HG03521 (cell line): ENCODE measurements around the gene GBP6.
"Not testable (repeated sequence)": the region's sequence is repeated elsewhere in the genome, so short reads cannot be mapped to it uniquely, and the experiment has no call there.

Experiments
- ATAC-seq: cut with Tn5 transposase; IDR thresholded peaks from one replicate; pipeline ENCODE4 v1.9.1; 2021; ENCODE audit warnings: mild to moderate bottlenecking, moderate library complexity; ENCODE audit not compliant: unreplicated experiment

GBP6 gene, protein sequence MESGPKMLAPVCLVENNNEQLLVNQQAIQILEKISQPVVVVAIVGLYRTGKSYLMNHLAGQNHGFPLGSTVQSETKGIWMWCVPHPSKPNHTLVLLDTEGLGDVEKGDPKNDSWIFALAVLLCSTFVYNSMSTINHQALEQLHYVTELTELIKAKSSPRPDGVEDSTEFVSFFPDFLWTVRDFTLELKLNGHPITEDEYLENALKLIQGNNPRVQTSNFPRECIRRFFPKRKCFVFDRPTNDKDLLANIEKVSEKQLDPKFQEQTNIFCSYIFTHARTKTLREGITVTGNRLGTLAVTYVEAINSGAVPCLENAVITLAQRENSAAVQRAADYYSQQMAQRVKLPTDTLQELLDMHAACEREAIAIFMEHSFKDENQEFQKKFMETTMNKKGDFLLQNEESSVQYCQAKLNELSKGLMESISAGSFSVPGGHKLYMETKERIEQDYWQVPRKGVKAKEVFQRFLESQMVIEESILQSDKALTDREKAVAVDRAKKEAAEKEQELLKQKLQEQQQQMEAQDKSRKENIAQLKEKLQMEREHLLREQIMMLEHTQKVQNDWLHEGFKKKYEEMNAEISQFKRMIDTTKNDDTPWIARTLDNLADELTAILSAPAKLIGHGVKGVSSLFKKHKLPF

DNA sequence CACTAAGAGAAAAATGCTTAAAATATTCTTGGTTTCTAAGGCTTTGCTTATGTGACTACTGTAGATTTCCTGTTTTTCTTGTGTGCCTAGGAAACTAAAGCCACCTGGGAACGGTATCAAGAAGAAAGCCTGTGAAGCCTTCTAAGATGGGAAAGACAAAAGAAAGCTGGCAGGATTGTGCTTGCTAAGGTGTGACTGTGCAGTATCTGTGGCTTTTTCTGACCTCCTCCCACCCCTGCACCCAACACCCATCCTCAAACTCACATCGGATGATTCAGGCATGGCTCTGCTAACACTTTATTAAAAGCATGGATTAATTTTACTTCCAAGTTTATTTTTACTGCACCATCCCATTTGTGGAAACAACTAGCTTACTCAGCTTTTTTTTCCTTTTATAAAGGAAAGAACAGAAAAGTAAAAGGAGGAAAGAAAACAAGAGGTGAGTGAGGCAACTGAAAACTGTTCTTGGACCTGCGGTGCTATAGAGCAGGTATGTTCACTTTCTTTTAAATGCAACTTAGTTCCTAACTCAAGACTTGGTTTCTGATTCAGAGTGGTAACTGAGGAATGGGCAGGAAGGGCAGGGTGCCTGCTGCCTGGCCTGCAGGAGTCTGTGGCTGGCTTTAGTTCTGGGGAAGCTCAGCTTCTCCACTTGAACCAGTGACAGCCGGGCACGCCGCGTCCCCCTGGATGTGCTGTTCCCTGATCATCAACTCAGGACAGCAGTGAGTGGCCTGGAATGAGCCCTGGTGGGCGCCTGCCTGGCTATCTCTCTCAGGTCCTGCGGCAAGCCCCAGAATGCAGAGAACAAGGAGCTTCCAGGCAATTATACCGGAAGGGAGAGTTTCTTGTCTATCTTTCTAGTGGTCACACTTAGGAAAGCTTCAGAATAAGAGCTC is at the start of gene GBP6:
GBP6 (plus strand) TSS at position 422 of the 899 bp plus-strand sequence. CDS start 4,493 bp downstream, outside the sequence.
- ATAC-seq, result peak; percentile 23

DNA sequence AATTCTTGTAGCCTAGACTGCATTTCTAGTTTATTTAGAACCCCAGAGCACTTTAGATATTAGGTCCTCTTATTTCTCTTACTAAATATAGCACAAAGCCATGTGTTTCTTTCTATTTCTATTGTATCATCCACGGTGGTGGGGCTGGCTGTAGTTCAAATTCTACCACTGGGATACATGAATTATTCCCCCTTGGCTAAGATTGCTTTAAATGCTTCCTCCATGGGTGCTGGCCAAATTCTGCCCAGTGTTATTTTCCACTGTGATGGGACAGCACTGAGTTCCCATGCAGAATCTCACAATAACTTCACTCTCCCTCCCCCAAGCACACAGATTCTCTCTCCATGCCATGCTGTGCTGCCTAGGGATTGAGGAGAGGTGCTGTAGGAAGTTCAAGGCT is 41.5 kb upstream of the GBP6 start:
- no peak for ATAC-seq

DNA sequence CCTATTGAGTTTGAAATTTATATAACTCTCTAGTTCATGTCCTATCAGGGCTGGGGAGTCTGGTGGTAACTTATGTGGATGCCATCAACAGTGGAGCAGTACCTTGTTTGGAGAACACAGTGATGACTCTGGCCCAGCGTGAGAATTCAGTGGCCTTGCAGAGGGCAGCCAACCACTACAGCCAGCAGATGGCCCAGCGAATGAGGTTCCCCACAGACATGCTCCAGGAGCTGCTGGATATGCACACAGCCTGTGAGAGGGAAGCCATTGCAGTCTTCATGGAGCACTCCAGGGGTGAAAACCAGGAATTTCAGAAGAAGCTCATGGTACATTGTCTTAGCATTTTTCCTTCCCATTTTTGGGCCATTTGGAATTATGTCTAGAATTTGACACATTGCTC is 32.0 kb upstream of the GBP6 start:
- no peak for ATAC-seq

- no peak for ATAC-seq
These were observed 31.4 kb upstream of the GBP6 start for GRCh38 chr1:89332461-89332860.

GRCh38 chr1:89335486-89335885 is 28.4 kb upstream of the GBP6 start:
- no peak for ATAC-seq

GRCh38 chr1:89337903-89338302 is 26.0 kb upstream of the GBP6 start:
- ATAC-seq, result no peak

GRCh38 chr1:89339039-89339438 is 24.8 kb upstream of the GBP6 start:
- no peak for ATAC-seq

GRCh38 chr1:89345479-89345878 is 18.4 kb upstream of the GBP6 start:
- not testable (repeated sequence) for ATAC-seq

DNA sequence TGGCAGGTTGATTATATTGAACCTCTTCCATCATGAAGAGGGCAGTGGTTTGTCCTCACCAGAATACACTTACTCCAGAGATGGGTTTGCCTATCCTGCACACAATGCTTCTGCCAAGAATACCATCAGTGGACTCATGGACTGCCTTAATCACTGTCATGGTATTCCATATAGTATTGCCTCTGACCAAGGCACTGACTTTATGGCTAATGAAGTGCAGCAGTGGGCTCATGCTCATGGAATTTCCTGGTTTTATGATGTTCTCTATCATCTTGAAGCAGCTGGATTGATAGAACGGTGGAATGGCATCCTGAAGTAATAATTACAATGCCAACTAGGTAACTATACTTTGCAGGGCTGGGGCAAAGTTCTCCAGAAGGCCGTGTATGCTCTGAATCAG is 16.6 kb upstream of the GBP6 start:
- no peak for ATAC-seq

- ATAC-seq, result no peak
These were observed 13.6 kb upstream of the GBP6 start for GRCh38 chr1:89350298-89350697.

DNA sequence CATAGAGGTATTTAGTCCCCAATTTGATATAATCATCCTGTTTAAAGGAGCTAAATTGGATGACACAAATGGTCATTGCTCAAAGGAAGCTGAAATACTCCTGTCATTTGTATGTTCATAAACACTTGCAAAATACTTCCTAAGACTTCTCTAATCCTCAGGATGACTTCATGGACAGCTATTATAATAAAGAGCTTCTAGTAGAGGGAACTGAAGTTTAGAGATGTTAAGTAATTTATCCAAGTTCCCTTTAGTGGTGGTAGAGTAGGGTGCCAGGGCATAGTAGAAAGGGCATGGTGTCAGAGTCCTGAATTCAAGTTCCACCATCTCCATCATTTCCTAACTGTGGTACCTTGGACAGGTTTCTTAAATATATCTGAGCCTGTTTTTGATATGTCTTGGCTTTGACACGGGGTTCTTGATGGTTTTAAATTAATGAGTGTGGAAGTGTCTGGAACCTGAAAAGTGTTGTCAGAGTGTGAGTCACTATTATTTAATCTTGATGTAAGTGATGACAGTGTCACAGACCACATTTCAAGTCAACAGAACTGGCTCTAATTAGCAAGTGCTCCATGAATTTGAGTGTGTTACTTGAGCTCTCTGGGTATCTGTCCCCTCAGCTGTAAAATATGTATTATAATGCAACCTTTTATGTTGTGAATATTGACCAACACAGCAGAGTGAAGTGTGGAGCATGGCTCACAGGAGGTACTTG is 12.1 kb upstream of the GBP6 start:
- ATAC-seq, result no peak

DNA sequence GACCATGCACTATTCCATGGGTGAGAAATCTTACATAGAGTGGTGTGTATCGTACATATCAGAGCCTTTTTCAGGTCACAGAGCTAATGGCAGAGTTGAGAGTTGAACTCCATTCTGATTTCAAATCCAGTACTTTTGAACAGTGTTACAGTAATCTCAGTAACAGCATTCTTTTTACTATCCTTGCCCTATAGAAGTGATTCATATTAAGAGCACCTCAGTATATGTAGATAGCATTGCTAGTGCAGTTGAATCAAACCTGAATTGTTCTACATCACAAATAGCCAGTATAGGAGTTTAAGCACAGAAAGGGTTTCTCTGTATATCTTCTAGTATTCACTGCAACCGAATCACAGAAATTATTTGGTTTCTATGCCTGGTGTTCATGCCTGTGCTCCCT is 11.4 kb upstream of the GBP6 start:
- no peak for ATAC-seq

- no peak for ATAC-seq
These were observed 9.7 kb upstream of the GBP6 start for GRCh38 chr1:89354205-89354604.

GRCh38 chr1:89355056-89355455 is 8.8 kb upstream of the GBP6 start:
- ATAC-seq, result no peak

- no peak for ATAC-seq
These were observed 7.0 kb upstream of the GBP6 start for GRCh38 chr1:89356658-89357400.

GRCh38 chr1:89358287-89358893 is 5.5 kb upstream of the GBP6 start:
- no peak for ATAC-seq

GRCh38 chr1:89360716-89361115 is 3.1 kb upstream of the GBP6 start:
- no peak for ATAC-seq

DNA sequence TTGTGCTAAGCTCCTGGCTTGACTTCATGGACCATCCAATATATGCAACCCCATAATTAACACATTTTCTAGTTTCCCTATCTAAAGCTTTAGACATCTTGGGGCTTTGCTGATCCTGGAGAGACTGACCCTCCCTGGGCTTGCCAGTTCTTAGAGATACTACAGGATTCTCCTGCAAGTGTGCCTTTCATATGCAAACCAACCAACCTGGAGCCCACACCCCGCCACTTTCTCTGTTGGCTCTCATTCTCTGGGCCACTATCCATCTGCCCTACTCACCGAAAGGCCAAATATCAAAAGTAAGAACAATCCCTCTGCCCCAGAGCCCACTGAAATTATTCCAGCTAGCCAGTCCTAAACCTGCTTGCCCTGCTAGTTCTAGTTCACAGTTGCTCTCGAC is 2.2 kb upstream of the GBP6 start:
- ATAC-seq, result no peak

DNA sequence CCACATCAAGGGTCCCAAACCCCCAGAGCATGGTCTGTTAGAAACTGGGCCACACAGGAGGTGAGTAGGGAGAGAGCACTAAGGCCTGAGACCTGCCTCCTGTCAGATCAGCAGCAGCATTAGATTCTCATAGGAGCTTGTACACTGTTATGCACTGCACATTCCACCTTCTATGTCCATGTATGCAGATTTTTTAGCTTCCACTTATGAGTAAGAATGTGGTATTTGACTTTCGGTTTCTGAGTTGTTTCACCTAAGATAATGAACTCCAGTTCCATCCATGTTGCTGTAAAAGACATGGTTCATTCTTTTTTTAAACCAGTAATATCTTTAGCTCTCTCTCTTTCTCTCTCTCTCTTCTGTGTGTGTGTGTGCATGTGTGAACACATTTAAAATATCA is 663 bp upstream of the GBP6 start:
- peak; percentile 82 for ATAC-seq
